GM13976 (cell line): ENCODE measurements around the gene EVL.
A peak's percentile ranks its signal among the peaks of the same experiment; 100 is the strongest.

Experiments used
- DNase-seq: peaks from one replicate; pipeline ENCODE4 v3.0.0; 2012; ENCODE audit warnings: low spot score
- CTCF ChIP-seq: IDR thresholded peaks from 2 replicates; pipeline ENCODE4 v1.5.1; 2012; ENCODE audit warnings: borderline replicate concordance, mild to moderate bottlenecking; ENCODE audit not compliant: insufficient read depth; ENCODE audit errors: extremely low read depth, missing control alignments, control extremely low read depth
- in situ Hi-C: fragments of 300-500 bp; cut with MboI; formaldehyde crosslinking; loops from one replicate; pipeline ENCODE4 v1.12.0; 2022; ENCODE audit warnings: low sequenced_read_pairs, mixed read lengths, inconsistent platforms; ENCODE audit not compliant: unreplicated experiment

Gene EVL

GRCh38 chr14:100104523-100105300 is 39.5 kb downstream of the EVL start:
- TF ChIP-seq CTCF, result no peak
- no peak for DNase-seq
- in situ Hi-C loops, result no loop called here

- no peak for DNase-seq
- in situ Hi-C loops, result no loop called here
- no peak for TF ChIP-seq CTCF
Measured at GRCh38 chr14:100105357-100106169, 40.3 kb downstream of the EVL start.

GRCh38 chr14:100106250-100107112 is 41.3 kb downstream of the EVL start:
- TF ChIP-seq CTCF, result no peak
- DNase-seq, result no peak
- in situ Hi-C loops, result no loop called here

- in situ Hi-C loops, result no loop called here
- TF ChIP-seq CTCF, result no peak
- DNase-seq, result no peak
Measured at GRCh38 chr14:100107236-100107635, 42.0 kb downstream of the EVL start.

- peak; percentile 65 for TF ChIP-seq CTCF
- DNase-seq, result peak; percentile 85
- in situ Hi-C loops, result no loop called here
Measured at GRCh38 chr14:100108042-100108825, 43.0 kb downstream of the EVL start.
